SKM-1 treated with dmso at 0.1 percent for 144 hours (cell line): ENCODE data around the gene ATCAY.
"Not testable (repeated sequence)": the region's sequence is repeated elsewhere in the genome, so short reads cannot be mapped to it uniquely, and the experiment has no call there.

Experiments
- DNase-seq: peaks from one replicate; lab custom pipeline; 2025; ENCODE audit not compliant: unreplicated experiment; lab: John Stamatoyannopoulos, UW

The ATCAY gene

GRCh38 chr19:3899531-3900294 lies 19.2 kb downstream of the ATCAY start:
- no peak for DNase-seq

GRCh38 chr19:3902317-3902973 lies 22.0 kb downstream of the ATCAY start:
- DNase-seq: no peak

- no peak for DNase-seq
Measured at GRCh38 chr19:3904233-3904632, 23.7 kb downstream of the ATCAY start.

- no peak for DNase-seq
Measured at GRCh38 chr19:3907626-3908265, 27.3 kb downstream of the ATCAY start.

GRCh38 chr19:3908266-3909054 lies 28.0 kb downstream of the ATCAY start:
- DNase-seq: no peak

GRCh38 chr19:3910105-3910504 lies 29.6 kb downstream of the ATCAY start:
- no peak for DNase-seq

- no peak for DNase-seq
Measured at GRCh38 chr19:3914199-3914598, 33.7 kb downstream of the ATCAY start.

- no peak for DNase-seq
Measured at GRCh38 chr19:3916033-3916432, 35.5 kb downstream of the ATCAY start.

GRCh38 chr19:3919793-3920192 lies 39.3 kb downstream of the ATCAY start:
- DNase-seq: no peak

- no peak for DNase-seq
Measured at GRCh38 chr19:3923096-3923758, 42.7 kb downstream of the ATCAY start.

GRCh38 chr19:3923912-3924311 lies 43.4 kb downstream of the ATCAY start:
- no peak for DNase-seq

GRCh38 chr19:3931041-3931440 lies 50.6 kb downstream of the ATCAY start:
- no peak for DNase-seq

GRCh38 chr19:3932931-3933810 lies 52.7 kb downstream of the ATCAY start, which contains the start of gene NMRK2:
TSS of gene NMRK2 (plus strand) at chr19:3933069. CDS start at chr19:3933672, 603 bp downstream.
- no peak for DNase-seq

- no peak for DNase-seq
Measured at GRCh38 chr19:3936506-3937442, 56.3 kb downstream of the ATCAY start.

GRCh38 chr19:3938300-3938950 lies 57.9 kb downstream of the ATCAY start:
- not testable (repeated sequence) for DNase-seq

GRCh38 chr19:3942790-3943409 lies 62.4 kb downstream of the ATCAY start:
- DNase-seq: no peak

GRCh38 chr19:3944018-3944721 lies 63.7 kb downstream of the ATCAY start:
- DNase-seq: peak; percentile 31
